ENCODE data around the gene SLC26A4.

SLC26A4 gene

DNA sequence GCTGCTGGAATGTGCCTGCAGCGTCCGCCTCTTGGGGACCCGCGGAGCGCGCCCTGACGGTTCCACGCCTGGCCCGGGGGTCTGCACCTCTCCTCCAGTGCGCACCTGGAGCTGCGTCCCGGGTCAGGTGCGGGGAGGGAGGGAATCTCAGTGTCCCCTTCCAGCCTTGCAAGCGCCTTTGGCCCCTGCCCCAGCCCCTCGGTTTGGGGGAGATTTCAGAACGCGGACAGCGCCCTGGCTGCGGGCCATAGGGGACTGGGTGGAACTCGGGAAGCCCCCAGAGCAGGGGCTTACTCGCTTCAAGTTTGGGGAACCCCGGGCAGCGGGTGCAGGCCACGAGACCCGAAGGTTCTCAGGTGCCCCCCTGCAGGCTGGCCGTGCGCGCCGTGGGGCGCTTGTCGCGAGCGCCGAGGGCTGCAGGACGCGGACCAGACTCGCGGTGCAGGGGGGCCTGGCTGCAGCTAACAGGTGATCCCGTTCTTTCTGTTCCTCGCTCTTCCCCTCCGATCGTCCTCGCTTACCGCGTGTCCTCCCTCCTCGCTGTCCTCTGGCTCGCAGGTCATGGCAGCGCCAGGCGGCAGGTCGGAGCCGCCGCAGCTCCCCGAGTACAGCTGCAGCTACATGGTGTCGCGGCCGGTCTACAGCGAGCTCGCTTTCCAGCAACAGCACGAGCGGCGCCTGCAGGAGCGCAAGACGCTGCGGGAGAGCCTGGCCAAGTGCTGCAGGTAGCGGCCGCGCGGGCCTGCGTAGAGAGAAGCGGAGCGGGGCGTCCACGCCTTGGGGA, 645 bp downstream of the SLC26A4 start:
- no peak for DNase-seq

DNA sequence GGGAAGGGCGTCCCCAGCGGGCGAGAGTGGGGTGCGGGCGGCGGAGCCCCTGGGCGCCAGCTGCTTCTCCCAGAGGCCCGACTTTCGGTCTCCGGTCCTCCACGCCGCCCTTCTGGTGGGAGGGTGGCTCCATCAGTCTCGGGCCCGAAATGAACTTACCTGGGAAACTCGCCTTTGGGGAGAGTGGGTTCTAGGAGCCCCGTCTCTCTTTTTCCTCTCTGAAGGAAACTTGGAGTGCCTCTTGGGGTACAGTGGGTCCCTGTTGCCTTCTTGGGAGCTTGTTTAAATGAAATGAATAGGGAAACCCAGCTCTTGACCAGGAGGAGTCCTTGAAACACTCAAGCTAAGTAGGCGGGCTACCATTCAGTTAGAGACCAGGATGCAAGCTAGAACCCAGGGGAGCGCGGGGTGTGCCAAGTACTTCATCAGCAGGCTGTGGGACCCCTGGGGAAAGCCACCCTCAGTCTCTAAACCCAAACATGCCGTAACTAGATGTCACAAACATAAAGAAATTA, 1.3 kb downstream of the SLC26A4 start:
- no peak for DNase-seq

DNA sequence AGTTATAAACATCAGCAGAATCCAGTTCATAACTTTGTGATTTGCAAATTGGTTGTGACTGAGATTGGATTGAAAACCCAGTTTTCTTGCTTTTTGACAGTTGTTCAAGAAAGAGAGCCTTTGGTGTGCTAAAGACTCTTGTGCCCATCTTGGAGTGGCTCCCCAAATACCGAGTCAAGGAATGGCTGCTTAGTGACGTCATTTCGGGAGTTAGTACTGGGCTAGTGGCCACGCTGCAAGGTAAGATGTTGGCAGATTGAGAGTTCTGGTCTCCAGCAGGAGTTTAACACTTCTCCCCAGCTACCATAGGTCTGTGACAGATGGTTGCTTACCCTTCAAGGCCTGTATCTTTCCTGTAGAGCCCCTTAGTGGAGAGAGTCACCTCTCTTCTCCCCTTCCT, 2.6 kb downstream of the SLC26A4 start:
- no peak for DNase-seq

DNA sequence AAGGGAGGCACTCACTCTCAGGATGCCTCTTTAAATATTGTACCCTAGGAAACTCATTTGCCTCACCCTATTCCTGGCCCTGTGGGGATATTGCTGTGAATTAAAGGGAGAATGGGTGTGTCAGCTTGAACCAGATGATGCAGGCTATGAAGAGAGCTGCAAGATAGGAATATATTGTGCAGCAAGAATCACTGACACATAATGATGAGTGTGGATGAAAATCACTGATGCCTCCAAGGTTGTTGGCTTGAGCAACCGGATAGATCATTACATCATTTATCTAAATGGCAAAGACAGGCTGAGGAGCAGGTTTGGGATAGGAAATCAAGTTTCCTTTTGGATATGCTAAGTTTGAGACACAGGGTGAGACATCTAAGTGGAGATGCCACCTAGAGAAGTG, 6.2 kb downstream of the SLC26A4 start:
- no peak for DNase-seq

DNA sequence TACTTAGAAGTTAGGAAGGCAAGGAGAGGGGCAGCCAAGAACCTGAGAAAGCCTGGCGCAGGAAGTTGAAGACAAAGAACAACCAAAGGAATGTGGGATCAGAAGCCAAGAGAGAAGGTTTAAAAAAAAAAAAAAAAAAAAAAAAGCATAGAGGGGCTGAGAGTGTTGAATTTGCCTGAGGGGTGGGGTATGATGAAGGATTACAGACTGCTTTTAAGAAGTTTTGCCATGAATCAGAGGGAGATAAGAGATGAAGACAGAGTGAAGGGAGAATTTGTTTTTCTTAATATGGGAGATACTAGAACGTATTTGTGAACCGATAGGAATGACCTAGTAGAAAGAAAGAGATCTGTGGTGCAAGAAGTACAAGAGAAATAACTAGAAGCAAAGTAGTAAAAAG, 6.7 kb downstream of the SLC26A4 start:
- no peak for DNase-seq

DNA sequence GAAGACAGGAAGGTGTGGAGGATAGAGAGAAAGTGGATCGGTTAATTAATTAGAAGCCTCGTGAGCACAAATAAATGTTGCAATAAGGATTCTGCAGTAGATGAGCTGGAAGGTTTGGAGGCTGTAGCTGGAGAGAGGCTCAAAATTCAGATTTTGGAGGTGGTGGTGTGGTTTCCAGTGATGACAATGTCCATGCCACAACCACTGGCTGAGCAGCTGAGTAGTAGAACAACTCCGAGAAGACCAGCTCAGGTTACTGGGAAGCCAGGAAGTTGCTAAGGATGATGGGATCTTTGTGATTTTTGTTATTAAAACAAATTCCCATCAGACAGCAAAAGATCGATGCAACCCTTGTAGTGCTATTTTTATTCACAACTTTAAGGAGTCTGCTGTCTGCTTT, 7.7 kb downstream of the SLC26A4 start:
- no peak for DNase-seq

DNA sequence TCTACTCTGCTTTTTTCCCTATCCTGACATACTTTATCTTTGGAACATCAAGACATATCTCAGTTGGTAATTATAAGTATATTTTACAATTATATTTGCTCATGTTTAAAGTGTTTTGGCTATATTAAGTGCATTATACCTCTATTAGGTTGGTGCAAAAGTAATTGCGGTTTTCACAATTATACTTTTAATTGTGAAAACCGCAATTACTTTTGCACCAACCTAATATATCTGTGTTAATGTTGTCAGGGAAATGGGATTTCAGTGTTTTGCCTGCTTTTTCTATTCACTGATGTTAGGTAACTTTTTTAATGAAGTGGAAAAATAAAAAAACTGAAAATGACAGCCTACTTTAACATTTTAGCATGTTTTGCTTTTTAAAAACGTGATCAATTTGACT, 11.6 kb downstream of the SLC26A4 start:
- no peak for DNase-seq

DNA sequence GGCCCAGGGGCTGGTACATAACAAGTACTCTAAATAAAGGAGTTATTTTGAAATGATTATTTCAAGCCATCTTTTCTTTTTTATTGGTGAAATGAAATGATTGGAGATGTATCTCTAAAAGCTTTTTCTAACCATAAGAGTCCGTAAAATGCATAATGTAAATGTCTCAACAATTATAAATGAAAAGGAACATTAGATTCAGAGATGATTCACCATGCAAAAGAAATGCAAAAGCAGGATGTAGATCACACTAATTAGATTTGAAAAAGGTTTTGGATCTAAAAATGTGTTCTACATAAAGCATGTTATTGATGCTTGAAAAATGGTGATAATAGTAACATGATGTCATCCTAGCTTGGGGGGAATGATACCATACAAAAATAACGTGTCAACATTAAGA, 15.6 kb downstream of the SLC26A4 start:
- DNase-seq = no peak

DNA sequence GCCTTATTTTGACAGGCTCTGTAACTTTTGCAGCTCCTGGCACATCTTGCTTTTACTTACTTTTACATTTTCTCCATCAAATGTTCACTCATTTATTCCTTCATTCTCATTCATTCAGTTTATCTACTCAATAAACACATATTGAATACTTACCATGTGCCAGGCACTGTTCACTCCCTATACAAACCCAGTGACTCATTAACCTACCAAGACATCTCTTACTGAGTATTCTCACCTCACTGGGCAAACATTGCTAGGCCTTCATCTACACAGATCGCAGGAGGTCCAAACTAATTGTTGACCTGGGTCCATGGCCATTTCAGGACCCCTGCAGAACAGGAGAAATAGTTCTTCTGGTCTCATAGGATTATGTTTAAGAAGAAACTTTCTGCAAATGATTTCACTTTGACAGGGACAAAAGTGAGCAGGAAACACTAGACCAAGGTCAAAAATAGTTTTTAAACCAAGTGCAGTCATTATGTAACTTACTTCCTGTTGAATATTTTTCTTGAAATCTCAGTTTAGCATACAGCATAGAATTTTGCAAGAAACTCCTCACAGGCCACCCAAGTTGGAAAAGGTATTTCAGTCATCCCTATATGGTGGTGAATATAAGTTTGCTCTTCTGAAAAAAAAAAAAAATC, 17.6 kb downstream of the SLC26A4 start:
- no peak for DNase-seq

DNA sequence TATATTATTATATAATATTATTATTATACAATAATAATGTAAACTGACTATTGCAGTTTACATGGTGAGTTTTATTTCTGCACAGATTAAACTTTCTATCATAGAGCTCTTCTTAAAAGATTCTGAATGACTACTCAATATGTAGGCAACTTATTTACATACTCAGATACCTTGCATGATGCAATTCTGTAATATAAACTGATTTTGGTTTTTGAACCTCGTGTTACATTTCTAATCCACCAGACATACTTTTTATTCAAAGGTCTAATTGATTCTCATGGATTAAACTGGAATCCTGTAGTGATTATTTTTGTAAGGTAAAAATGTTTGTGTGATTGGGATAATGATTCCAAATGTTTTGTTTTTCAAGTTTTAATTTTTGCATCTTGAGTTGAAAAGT, 19.9 kb downstream of the SLC26A4 start:
- no peak for DNase-seq

DNA sequence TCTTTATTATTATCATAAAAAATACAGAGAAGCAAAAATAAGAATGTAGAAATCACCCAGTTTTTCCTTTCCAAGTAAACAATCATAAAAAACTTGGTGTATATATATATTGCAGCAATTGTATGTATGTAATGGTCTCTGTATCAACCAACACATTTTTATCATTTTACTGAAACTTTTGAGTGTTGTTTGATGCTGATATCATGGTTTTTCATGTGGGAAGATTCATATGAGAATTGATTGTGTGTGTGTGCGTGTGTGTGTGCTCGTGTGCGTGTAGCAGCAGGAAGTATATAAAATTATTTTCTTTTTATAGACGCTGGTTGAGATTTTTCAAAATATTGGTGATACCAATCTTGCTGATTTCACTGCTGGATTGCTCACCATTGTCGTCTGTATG, 22.3 kb downstream of the SLC26A4 start:
- DNase-seq = no peak

DNA sequence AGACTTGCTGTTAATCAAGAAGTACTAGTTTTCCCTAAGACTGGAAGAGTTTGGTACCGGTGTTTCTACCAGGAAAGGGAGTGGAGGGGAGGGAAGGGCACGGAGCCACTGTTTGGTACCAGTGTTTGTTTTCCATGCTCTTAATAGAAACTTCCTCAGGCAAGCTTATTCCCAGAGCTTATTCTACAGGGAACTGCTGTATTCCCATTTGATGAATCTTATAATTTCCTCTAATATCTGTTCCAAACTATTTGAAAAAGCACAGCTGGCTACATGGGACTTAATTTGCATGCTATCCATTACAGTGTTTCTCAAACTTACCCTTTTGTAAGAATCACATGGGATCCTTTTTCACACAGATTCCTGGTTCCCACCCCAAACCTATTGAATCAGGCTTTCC, 23.7 kb downstream of the SLC26A4 start:
- DNase-seq = no peak

DNA sequence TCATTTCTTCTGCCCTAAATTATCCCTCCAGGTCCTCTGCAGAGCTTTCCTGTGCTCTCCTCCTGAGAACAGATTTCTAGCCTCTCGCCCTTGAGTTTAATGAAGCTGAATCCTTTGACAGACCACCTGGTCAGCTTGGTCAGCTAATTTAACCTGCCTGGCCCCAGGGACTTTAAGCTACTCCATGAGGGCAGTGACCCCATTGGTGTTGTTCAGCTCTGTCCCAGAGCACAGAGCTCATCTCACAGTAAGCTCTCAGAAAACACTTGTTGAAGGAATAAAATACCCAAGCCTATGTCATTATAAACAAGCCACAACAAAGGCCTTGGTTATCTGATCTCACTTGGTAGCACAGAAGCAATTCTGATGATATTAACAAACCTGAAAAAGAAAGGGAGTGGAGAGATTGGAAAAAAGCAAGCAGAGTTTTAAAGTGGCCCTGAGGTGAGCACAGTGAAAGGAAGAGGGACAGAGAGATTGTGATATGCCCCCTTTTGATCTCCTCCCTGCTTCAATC, 24.4 kb downstream of the SLC26A4 start:
- no peak for DNase-seq

DNA sequence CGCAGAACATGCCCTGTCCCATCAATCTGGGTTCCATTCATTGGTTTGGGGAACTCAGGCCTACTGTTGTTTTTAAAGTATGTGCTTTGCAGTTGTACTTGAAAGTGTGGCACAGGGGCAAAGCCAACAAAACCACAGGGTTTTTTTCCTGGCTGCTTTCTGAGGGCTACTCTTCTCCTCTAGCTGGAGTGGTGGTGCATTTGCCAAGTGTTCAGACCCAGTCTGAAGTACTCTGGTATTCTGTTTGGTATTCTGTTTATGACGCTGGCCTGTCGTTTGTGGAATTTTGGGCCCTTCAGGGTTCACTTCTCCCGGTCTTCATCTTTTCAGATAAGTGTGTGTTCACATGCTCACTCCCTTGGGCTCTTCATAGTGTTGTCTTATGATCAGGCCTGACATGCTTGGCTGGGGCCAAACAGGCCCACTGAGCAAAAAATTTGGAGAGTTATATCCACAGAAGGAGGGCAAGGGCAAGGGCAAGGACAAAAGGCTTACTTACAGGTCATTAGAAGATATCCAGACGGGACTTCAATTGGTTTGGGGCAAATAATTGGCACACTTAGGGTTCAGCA, 26.3 kb downstream of the SLC26A4 start:
- no peak for DNase-seq

DNA sequence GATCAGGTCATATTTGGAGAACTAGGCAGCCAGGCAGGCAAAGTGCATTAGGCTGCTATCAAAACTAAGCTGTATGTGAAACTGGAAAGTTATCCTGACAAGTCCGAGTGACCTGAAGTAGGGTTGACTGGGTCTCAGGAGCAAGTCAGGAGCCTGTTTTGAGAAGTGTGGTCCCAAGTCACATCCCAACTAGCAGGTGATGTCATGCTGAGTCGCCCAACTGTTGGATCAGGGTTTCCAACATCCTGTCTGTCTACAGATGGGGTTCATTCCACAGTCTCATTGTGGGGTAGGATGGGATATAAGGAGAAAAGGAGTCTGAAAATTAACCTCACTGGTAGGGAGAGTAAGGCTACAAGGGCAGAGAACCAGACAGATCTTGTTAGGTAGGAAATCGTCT, 27.0 kb downstream of the SLC26A4 start:
- no peak for DNase-seq

DNA sequence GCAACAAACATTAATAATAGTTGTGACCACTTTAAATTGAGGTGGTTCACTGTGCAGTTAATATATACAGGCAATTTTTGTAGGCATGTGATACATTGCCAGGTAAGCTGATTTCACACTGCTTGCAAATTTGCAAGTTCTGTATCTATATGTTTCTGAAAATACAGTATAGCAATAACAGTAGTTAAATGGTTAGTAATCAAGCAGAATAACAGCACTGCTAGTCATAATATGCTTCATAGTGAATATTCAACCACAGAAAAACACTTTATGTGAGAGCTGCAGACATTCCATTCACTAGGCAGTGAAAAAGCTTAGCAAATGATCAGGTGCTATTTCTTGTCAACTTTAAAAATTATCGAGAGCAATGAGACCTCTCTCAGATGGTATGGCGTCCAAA, 28.9 kb downstream of the SLC26A4 start:
- DNase-seq = no peak

DNA sequence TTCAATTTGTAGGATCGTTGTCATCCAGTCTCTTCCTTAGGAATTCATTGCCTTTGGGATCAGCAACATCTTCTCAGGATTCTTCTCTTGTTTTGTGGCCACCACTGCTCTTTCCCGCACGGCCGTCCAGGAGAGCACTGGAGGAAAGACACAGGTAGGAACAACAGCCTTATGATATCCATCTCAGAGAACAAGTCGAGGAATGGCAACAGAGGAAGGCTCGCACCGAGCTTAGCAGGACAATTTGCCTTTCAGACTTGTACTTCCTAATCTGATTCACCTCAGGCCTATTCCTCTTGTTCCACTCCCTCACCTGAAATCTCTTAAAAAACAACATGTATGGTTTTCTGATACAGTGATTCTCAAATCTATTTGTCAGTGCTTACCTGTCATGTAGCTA, 29.5 kb downstream of the SLC26A4 start:
- DNase-seq = no peak

DNA sequence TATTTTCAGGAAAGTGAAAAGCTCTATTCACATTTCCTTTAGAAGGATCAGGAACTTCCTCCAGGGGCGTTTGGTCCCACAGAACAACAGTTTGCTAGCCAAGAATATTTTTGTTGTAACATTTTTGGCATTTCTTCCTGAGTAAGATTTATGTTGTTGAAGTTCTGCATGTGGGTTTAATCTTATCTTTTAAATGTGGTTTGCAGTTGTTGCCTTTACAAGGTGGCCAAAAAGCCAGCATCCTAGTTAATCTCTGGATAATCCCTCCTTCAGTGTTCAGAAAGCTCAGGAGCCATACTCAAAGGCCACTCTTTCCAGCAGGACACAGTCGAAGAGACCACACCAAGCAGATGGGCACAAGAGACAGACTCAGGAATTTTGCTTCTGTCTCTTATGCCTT, 30.0 kb downstream of the SLC26A4 start:
- no peak for DNase-seq

DNA sequence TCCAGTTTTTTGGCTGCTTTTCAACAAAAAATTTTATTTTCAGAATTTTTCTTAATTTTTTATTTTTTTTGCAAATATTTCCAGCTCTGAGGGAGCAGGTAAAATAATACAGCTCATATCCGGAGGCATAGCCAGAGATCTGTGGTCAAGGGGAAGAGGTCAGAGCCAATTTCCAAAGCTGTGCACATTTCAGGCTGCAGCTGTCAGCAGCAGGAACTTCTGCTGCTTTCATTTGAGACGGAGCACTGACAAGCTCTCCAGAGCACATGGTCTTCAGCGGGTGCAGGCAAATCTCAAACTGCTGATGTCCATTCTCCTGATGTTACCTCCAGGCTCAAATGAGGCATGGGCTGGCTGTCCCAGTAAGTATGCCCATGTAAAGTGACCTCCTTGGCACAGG, 31.1 kb downstream of the SLC26A4 start:
- no peak for DNase-seq

DNA sequence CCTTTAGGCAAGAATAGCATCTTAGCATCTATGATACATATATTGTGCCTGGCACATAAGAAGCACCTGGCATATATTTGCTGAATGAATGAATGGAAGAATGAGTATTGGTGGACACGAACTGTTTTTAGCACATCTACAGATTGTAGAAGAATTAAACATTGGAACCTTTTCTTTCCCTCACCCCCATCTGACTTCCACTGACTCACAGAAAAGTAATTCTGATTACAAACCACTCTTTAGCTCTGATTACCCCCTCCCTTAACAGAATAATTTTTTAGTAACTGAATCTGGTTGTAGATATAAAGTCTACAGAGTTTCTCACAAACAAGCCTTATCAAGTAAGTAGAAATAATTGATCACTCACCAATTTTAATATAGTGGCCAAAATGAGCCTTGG, 31.9 kb downstream of the SLC26A4 start:
- DNase-seq = no peak

DNA sequence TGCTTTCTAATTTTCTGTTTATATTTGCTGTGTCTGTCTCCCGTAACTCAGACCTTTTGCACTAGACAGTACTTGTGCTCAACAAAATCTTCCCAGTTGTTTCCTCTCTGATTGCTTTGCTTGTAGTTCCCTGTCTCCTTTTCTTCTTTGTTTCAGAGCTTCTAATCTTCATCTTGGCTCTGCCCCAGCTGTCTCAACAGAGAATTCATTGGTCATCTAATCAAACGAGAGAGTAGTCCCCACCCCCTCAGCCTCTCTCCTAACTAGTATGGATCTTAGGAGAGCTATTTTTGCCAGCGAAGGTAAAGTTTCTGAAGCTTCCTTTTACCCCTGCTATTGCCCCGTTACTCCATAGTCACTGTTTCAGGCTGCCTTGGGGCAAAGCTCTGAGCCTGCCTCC, 32.8 kb downstream of the SLC26A4 start:
- DNase-seq = no peak

DNA sequence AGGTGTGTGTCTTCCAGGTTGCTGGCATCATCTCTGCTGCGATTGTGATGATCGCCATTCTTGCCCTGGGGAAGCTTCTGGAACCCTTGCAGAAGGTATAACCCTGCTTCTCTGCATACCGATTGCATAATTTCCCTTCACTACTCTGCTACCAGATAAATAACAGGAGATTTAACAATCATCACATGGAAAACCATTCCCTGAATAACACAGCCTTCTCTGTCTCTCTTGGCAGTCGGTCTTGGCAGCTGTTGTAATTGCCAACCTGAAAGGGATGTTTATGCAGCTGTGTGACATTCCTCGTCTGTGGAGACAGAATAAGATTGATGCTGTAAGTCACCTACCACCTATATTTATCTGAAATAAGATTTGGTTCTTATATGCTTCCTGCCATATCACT, 33.8 kb downstream of the SLC26A4 start:
- DNase-seq = no peak

DNA sequence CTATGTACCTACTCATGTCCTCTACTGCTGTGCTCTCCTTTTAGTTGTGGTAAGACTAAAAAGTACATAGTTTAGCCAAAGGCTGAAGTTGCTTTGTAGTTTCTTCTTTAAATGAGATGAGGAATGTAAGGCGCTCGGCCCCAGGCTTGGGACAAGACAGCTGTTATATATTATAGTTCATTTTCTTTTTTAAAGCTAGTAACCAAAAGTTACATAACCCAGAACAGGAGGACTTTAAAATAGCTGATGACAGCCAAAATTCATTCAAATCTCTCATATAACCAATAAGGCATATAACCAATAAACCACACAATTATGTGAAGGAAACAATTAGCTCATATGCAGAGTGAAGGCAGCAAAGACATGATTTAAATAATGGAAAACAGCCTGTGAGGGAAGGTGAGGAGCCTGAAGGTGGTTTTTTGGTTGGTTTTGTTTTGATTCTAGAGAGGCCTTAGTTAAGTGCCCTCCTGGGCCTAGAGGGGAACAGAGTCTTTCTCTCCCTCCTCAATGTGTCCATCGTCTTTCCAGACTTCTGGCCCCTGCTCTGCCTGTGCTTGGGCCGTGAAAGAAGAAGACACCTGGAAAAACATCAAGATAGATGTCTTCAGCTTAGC, 35.8 kb downstream of the SLC26A4 start:
- DNase-seq = no peak

Measured in CD4-positive, alpha-beta T cell treated with Interleukin-4 for 4 hours (primary cell).